Right lobe of liver (tissue), 6 donors: Measurements from ENCODE around the gene MUC5AC. TPM values are rescaled to one million over a fixed set of nuclear protein-coding genes. Genes with fewer than 3 reads are reported as not detected.

Source experiments
- ATAC-seq, 4 donors: fragments of 200-7000 bp; cut with Tn5 transposase; one replicate each; pipeline ENCODE4 v1.9.1; 2020; ENCODE audit warnings: mild to moderate bottlenecking in 4 of 4, moderate library complexity in 4 of 4
- DNase-seq, 3 donors: peaks; one replicate each; pipeline ENCODE4 v3.0.0-alpha.2; 2020
- H3K27ac ChIP-seq, 3 donors: fragments of 200-600 bp; one replicate each; pipeline ENCODE4 v1.8.0; 2022
- H3K27me3 ChIP-seq, 2 donors: fragments of 200-600 bp; one replicate each; pipeline ENCODE4 v1.8.0; 2022
- H3K36me3 ChIP-seq, 4 donors: fragments of 200-600 bp; sonication (generic) in 1 of 4; one replicate each; pipeline versions ENCODE4 v1.5.1 to v1.8.0; 2017 to 2022; ENCODE audit warnings: control low read depth in 1 of 4
- H3K4me1 ChIP-seq, 4 donors: fragments of 200-600 bp; sonication (generic) in 1 of 4; one replicate each; pipeline versions ENCODE4 v1.5.1 to v1.8.0; 2017 to 2022; ENCODE audit warnings: control low read depth in 1 of 4
- H3K4me3 ChIP-seq, 3 donors: fragments of 200-600 bp; one replicate each; pipeline ENCODE4 v1.8.0; 2022
- H3K9me3 ChIP-seq, 4 donors: fragments of 200-600 bp; sonication (generic) in 1 of 4; one replicate each; pipeline versions ENCODE4 v1.5.1 to v1.8.0; 2017 to 2022; ENCODE audit warnings: control low read depth in 1 of 4
- CTCF ChIP-seq, 4 donors: fragments of 200-600 bp in 3 of 4; fragments of 450-650 bp in 1 of 4; IDR thresholded peaks; one replicate each; pipeline versions ENCODE4 v1.5.1 to v1.8.0; 2016 to 2022; ENCODE audit warnings: antibody characterized with exemption in 4 of 4, mild to moderate bottlenecking in 2 of 4
- POLR2A ChIP-seq: fragments of 450-650 bp; IDR thresholded peaks from one replicate; pipeline ENCODE4 v1.6.1; 2017; ENCODE audit warnings: antibody characterized with exemption, mild to moderate bottlenecking
- WGBS: methylation state at CpG from one replicate; pipeline ENCODE4 v1.1.6; 2018; ENCODE audit warnings: low coverage, low lambda C conversion rate; ENCODE audit not compliant: insufficient coverage; ENCODE audit errors: missing lambda C conversion rate; 5-methylcytosine and 5-hydroxymethylcytosine counted together
- intact Hi-C, 2 donors: fragments of 100-400 bp; cut with DNase I; formaldehyde crosslinking; loops; one replicate each; pipeline versions ENCODE4 v1.11.2 to v1.14.1; 2022
- total RNA-seq, 6 experiments: library from RNA; depleted of rRNA in 2 of 6; stranded (reverse); fragments of >200 nt in 2 of 6; fragmentation: NEBNext Ultra II Directional in 3 of 6; extraction: Animal tissue kit (Norgen Biotek cat#: 25700) in 3 of 6; gene quantifications; one replicate each; pipeline versions ENCODE4 v1.1.0 to v1.2.4, GENCODE V29; 2016 to 2023
- donor health status: DM: no; HTN: yes; CAD: no.
- donor health status: DM: no; HTN: no; CAD: no.
- donor health status: DM: no; HTN: no; CAD: no.
- donor health status: DM: no; HTN: yes; CAD: no.
- donor health status: DM: no; HTN: yes; CAD: no.

Gene MUC5AC
- total RNA-seq, 6 experiments from 2014 or later: not detected

GRCh38 chr11:1138097-1138496 lies 19.7 kb upstream of the MUC5AC start:
- Histone ChIP-seq H3K4me3 (no peak overlapping the region), H3K4me1 (no peaks in the 10 kb centered on the region), H3K9me3 (peaks cover 0 to 9% (median 0%) of the 10 kb centered on the region in 4 donors), H3K36me3 (no peaks in the 10 kb centered on the region), H3K27ac (no peak overlapping the region), H3K27me3 (no peaks in the 10 kb centered on the region)
- no peak for TF ChIP-seq CTCF (IDR thresholded peaks at IDR 0.05)
- TF ChIP-seq POLR2A: no peak
- WGBS: 57% methylated on average over 8 of the region's 8 CpGs
- intact Hi-C loops: no loop called here
- DNase-seq (no peak), ATAC-seq (no peak)

- 30% methylated on average over 10 of the region's 12 CpGs for WGBS
- H3K4me1 ChIP-seq: no peaks in the 10 kb centered on the region
- H3K27me3 ChIP-seq: no peaks in the 10 kb centered on the region
- peaks cover 0 to 18% (median 0%) of the 10 kb centered on the region in 4 donors for H3K9me3 ChIP-seq
- DNase-seq (peak; percentile 26 to 41 (median 27)), ATAC-seq (peak; percentile 67 to 90 (median 80))
- TF ChIP-seq CTCF (IDR thresholded peaks at IDR 0.05): no peak
- H3K4me3 ChIP-seq: no peak overlapping the region
- intact Hi-C loops: no loop called here
- H3K27ac ChIP-seq: no peak overlapping the region
- H3K36me3 ChIP-seq: no peaks in the 10 kb centered on the region
Measured at GRCh38 chr11:1139441-1140083, 18.2 kb upstream of the MUC5AC start.

GRCh38 chr11:1140642-1141490 lies 16.9 kb upstream of the MUC5AC start:
- no peak for TF ChIP-seq POLR2A
- no peak for TF ChIP-seq CTCF (IDR thresholded peaks at IDR 0.05)
- ATAC-seq (peak in 1 of 4 donors; percentile 14), DNase-seq (peak in 1 of 3 donors; percentile 39)
- Histone ChIP-seq H3K36me3 (no peaks in the 10 kb centered on the region), H3K27ac (no peak overlapping the region), H3K27me3 (no peaks in the 10 kb centered on the region), H3K9me3 (peaks cover 0 to 9% (median 0%) of the 10 kb centered on the region in 4 donors), H3K4me1 (no peaks in the 10 kb centered on the region), H3K4me3 (no peak overlapping the region)
- 73% methylated on average over 2 of the region's 18 CpGs for WGBS
- intact Hi-C loops: no loop called here

GRCh38 chr11:1146365-1146764 lies 11.4 kb upstream of the MUC5AC start:
- no peak overlapping the region for H3K4me3 ChIP-seq
- no peaks in the 10 kb centered on the region for H3K36me3 ChIP-seq
- H3K9me3 ChIP-seq: peaks cover 0 to 9% (median 0%) of the 10 kb centered on the region in 4 donors
- H3K27me3 ChIP-seq: no peaks in the 10 kb centered on the region
- no peak for ATAC-seq
- DNase-seq: peak in 1 of 3 donors; percentile 56
- 73% methylated on average over 4 of the region's 21 CpGs for WGBS
- no peaks in the 10 kb centered on the region for H3K4me1 ChIP-seq
- intact Hi-C loops: no loop called here
- TF ChIP-seq CTCF (IDR thresholded peaks at IDR 0.05) (no peak), POLR2A (no peak)
- H3K27ac ChIP-seq: no peak overlapping the region
